Measurements from ENCODE around the gene ZBED1.

DNA sequence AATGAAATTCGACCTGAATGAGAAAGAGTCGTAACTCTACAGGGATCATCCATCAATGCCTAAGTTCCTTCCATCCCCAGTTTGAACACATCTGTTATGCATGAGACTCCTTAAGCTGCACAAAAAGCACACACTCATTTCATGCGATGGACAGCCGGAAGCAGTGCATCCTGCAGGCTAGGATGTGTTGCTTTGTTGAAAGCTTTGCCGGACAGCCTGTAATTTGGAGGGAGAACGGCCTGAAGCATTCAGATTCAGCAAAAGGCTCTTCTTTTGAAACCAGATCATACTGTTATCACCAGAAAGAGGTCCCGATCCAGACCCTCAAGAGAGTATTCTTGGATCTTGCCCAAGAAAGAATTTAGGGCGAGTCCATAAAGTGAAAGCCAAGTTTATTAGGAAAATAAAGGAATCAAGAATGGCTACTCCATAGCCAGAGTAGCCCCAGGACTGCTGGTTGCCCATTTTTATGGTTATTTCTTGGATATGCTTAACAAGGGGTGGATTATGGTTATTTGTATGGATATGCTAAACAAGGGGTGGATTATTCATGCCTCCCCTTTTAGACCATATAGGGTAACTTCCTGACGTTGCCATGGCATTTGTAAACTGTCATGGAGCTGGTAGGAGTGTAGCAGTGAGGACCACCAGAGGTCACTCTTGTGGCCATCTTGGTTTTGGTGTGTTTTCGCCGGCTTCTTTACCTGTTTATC lies 48.1 kb upstream of the ZBED1 start:
- TF ChIP-seq, protein P1, sequence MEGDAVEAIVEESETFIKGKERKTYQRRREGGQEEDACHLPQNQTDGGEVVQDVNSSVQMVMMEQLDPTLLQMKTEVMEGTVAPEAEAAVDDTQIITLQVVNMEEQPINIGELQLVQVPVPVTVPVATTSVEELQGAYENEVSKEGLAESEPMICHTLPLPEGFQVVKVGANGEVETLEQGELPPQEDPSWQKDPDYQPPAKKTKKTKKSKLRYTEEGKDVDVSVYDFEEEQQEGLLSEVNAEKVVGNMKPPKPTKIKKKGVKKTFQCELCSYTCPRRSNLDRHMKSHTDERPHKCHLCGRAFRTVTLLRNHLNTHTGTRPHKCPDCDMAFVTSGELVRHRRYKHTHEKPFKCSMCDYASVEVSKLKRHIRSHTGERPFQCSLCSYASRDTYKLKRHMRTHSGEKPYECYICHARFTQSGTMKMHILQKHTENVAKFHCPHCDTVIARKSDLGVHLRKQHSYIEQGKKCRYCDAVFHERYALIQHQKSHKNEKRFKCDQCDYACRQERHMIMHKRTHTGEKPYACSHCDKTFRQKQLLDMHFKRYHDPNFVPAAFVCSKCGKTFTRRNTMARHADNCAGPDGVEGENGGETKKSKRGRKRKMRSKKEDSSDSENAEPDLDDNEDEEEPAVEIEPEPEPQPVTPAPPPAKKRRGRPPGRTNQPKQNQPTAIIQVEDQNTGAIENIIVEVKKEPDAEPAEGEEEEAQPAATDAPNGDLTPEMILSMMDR (IDR thresholded peaks at IDR 0.05): no peak
- no peak for TF ChIP-seq ZFX (IDR thresholded peaks at IDR 0.05; ENCODE audit: borderline replicate concordance)
